ENCODE measurements around the gene THSD4. TPM values are rescaled to one million over a fixed set of nuclear protein-coding genes. Genes with fewer than 3 reads are reported as not detected.

THSD4 gene
- total and polyA plus RNA-seq, 2 experiments from 2014 or later = 5.1 to 25.5 TPM

- H3K9me3 ChIP-seq (ENCODE audit: low read depth) = peaks cover 2% of the 10 kb centered on the region
- DNase-seq (ENCODE audit: low read depth in 1 of 2, low spot score in 1 of 2) = no peak
- no peaks in the 10 kb centered on the region for H3K4me1 ChIP-seq (ENCODE audit: low read depth)
- H3K4me3 ChIP-seq = no peak overlapping the region
- H3K27ac ChIP-seq = no peak overlapping the region
- no peaks in the 10 kb centered on the region for H3K27me3 ChIP-seq
- no peak for TF ChIP-seq CTCF (IDR thresholded peaks at IDR 0.05; ENCODE audit: low read depth, low read length)
- no peaks in the 10 kb centered on the region for H3K36me3 ChIP-seq
Observed at GRCh38 chr15:71506946-71507345, 391.7 kb downstream of the THSD4 start.

GRCh38 chr15:71508081-71508682, 392.9 kb downstream of the THSD4 start:
- no peaks in the 10 kb centered on the region for H3K4me1 ChIP-seq (ENCODE audit: low read depth)

GRCh38 chr15:71509139-71509538, 393.9 kb downstream of the THSD4 start:
- no peak for DNase-seq (ENCODE audit: low read depth in 1 of 2, low spot score in 1 of 2)
- Histone ChIP-seq H3K4me3 (no peak overlapping the region), H3K9me3 (ENCODE audit: low read depth) (peaks cover 2% of the 10 kb centered on the region), H3K36me3 (no peaks in the 10 kb centered on the region), H3K4me1 (ENCODE audit: low read depth) (no peaks in the 10 kb centered on the region), H3K27ac (no peak overlapping the region), H3K27me3 (no peaks in the 10 kb centered on the region)
- no peak for TF ChIP-seq CTCF (IDR thresholded peaks at IDR 0.05; ENCODE audit: low read depth, low read length)

More at GRCh38 chr15:71508081-71508682, 392.9 kb downstream of the THSD4 start:
- H3K27me3 ChIP-seq = no peaks in the 10 kb centered on the region
- H3K36me3 ChIP-seq = no peaks in the 10 kb centered on the region
- DNase-seq (ENCODE audit: low read depth in 1 of 2, low spot score in 1 of 2) = no peak
- H3K27ac ChIP-seq = no peak overlapping the region
- H3K9me3 ChIP-seq (ENCODE audit: low read depth) = peaks cover 2% of the 10 kb centered on the region
- no peak for TF ChIP-seq CTCF (IDR thresholded peaks at IDR 0.05; ENCODE audit: low read depth, low read length)
- H3K4me3 ChIP-seq = no peak overlapping the region

GRCh38 chr15:71510763-71511162, 395.5 kb downstream of the THSD4 start:
- no peak for TF ChIP-seq CTCF (IDR thresholded peaks at IDR 0.05; ENCODE audit: low read depth, low read length)
- DNase-seq (ENCODE audit: low read depth in 1 of 2, low spot score in 1 of 2) = no peak
- Histone ChIP-seq H3K27me3 (no peaks in the 10 kb centered on the region), H3K4me1 (ENCODE audit: low read depth) (no peaks in the 10 kb centered on the region), H3K9me3 (ENCODE audit: low read depth) (peaks cover 2% of the 10 kb centered on the region), H3K36me3 (no peaks in the 10 kb centered on the region), H3K27ac (no peak overlapping the region), H3K4me3 (no peak overlapping the region)

DNA sequence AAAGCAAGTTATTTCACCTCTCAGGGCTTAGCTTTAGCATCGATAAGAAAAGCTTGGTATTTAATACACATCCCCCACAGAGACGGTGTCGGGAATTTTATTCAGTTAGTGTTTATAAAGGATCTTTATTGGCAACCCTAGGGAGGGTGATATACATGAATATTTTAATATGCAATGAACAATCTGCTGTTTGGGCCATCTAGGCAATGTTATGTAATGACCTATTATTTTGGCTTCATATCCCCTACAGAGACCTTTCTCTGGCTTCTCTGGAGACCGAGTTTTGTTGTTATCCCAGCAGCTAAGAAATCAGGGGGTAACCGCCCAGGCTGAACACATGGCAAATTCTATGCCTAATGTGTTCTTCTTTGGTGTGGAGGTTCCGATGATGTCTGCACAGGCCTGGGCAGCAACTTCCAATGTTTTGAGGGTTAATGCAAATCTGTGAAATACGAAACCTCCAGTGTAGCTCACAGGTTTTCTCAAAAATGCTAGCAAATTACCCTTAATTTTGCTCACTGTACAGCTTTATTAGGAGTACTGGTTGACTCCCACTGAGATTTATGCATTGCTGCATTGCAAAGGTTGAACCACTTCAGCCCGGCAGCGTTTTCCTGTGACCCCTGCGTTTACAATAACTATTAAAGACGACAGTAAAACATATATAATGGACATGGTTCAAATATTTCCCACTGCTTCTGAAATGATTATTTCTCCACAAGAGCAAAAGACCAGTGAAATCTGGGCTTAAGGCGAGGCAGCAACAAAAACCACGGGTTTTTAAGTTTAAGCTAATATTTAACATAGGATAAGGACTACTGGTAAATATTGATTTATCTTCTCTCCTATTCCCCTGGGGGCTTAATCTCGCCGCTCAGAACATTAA, 396.8 kb downstream of the THSD4 start:
- no peak for TF ChIP-seq CTCF (IDR thresholded peaks at IDR 0.05; ENCODE audit: low read depth, low read length)
- no peaks in the 10 kb centered on the region for H3K36me3 ChIP-seq
- H3K27ac ChIP-seq = no peak overlapping the region
- H3K4me3 ChIP-seq = no peak overlapping the region
- H3K27me3 ChIP-seq = no peaks in the 10 kb centered on the region
- no peaks in the 10 kb centered on the region for H3K4me1 ChIP-seq (ENCODE audit: low read depth)
- peaks cover 2% of the 10 kb centered on the region for H3K9me3 ChIP-seq (ENCODE audit: low read depth)
- DNase-seq (ENCODE audit: low read depth in 1 of 2, low spot score in 1 of 2) = no peak

Data from cardiac muscle cell (in vitro differentiated cells and primary cell).